ELF-1 (cell line): ENCODE results near the gene CD83.

Experiments used
- DNase-seq: peaks from one replicate; pipeline ENCODE4 v3.0.0-alpha.2; 2016; ENCODE audit warnings: low read depth, low spot score

CD83 gene

DNA sequence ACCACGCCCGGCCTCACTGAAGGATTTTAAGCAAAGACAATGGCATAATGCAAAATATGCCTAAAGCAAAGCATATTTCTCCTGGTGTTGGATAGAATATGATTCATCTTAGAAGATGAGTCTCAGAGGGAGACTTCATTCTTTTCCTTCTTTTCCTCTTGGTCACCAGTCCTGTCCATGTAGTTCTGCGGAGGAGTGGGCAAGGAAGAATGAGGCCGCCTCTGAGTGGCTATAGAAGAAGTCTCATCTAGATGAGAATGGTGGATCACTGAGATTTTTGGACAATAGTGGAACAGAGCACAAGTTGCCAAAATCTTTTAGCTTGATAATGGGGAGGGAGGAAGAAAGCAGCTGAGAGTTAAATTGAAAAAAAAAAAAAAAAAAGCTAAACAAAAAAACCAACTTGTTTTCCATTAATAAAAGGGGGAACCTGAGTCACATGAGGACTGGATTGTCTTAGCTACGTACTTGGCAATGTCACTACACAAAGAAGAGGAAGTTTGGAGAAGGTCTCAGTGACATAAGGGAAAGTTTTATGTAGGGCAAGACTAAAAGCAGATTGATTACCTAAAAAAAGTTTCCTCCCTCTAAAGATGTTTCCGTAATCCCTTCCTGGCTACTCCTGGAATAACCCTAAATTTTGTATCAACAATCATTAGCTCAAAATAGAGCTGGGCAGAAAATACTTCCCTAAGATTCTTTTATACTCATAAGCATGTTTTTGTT, 6.0 kb downstream of the CD83 start:
- no peak for DNase-seq

DNA sequence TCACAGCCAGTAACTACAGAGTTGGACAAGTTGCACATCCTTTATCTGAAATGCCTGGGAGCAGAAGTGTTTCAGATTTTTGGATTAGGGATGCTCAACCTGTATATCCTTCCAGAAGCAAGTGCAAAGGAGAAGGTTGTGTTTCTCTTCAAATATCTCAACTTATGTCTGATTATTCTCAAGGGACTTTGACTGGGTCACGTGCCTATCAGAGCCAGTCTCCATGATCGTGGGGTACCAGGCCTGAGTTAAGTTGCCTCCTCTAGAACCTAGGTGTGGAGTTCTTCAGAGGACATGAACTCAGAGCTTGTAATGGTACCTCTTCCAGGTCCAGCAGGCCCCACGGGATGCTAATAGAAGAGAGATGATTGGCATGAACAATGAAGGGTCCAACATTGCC, 7.8 kb downstream of the CD83 start:
- no peak for DNase-seq

- no peak for DNase-seq
Observed at GRCh38 chr6:14126191-14126590, 8.6 kb downstream of the CD83 start.

DNA sequence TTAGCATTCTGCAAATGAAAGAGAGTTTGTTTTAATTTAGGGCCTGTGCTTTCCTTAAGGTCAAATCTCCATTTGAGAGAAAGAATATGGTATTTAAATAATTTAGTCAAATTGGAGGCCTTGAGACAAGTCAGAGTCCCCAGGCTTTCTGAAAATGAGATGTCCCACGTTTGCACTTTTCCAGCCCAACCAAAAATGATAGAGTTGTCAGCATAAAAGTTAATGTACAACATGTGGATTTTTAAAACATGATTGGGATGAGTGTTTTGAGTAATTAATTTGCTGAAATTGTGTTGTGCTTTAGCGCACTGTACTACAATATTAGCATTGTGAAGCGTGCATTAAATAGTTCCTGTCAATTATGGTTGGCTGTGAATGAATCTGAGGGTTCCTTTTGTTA, 10.0 kb downstream of the CD83 start:
- DNase-seq, result no peak

GRCh38 chr6:14128012-14128411, 10.4 kb downstream of the CD83 start:
- no peak for DNase-seq

- no peak for DNase-seq
Observed at GRCh38 chr6:14128746-14129145, 11.2 kb downstream of the CD83 start.

DNA sequence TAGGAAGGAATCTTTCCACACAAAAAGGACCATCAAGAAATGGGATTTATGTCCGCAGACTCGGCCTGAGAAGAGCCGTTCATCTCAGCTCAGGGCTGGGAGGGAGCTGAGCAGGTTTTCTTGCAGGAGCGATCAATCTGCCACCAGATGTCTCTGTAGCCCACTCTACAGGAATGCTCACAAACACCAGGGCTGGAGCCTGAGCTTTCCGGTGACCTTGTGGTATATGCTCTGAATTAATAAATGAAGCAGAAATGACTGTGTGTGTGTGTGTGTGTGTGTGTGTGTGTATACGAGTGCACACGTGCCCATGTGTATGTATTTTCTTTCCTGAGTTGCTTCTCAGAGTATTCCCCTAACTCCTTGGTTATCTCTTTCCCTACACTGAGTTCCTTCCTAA, 12.0 kb downstream of the CD83 start:
- peak; percentile 48 for DNase-seq

- DNase-seq, result no peak
Observed at GRCh38 chr6:14130435-14131075, 13.0 kb downstream of the CD83 start.

- no peak for DNase-seq
Observed at GRCh38 chr6:14131579-14131978, 14.0 kb downstream of the CD83 start.

- DNase-seq, result no peak
Observed at GRCh38 chr6:14132244-14132920, 14.8 kb downstream of the CD83 start.

- no peak for DNase-seq
Observed at GRCh38 chr6:14132921-14133275, 15.3 kb downstream of the CD83 start.

DNA sequence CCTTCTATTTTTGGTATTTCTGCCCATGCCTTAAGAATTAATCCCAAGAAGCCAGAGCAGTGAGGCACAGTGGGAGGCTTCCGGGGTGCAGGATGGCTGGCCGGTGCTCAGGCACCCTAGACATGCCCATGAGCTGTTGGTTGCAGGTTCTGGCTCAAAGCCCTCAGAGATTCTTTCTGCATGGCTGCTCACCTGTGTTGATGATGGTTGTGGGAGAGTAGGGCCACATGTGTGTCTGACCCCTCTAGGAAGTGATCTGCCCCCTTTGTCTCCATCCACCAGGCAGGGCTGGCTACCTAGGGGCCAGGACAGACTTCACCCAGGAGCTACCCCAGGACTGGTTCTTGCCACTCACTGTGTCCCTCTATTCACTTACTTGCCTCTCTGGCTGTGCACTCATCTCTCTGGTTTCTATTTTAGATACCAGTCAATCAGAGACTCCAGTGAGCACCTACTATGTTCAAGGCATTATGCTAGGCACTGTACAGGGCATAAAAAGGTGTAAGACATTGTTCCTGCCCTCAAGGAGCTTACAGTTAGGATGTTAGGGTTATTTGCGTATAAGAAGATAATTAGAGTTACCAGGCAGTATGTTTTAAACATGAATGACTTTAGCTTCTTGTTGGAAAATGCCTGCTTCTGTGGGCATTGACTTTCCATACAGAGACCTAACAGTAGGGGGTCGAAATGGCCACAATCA, 16.8 kb downstream of the CD83 start:
- no peak for DNase-seq

DNA sequence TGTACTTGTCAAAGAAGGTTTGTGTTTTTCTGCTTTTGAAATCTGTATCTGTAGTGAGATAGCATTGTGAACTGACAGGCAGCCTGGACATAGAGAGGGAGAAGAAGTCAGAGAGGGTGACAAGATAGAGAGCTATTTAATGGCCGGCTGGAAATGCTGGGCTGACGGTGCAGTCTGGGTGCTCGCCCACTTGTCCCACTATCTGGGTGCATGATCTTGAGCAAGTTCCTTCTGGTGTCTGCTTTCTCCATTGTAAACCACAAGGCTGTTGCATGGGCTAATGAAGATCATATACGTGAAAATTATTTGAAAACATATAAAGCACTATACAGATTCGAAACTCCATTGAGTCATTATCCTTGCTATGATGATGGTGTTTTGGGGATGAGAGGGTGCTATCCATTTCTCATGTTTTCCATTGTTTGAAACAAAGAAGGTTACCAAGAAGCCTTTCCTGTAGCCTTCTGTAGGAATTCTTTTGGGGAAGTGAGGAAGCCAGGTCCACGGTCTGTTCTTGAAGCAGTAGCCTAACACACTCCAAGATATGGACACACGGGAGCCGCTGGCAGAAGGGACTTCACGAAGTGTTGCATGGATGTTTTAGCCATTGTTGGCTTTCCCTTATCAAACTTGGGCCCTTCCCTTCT, 18.4 kb downstream of the CD83 start:
- no peak for DNase-seq

DNA sequence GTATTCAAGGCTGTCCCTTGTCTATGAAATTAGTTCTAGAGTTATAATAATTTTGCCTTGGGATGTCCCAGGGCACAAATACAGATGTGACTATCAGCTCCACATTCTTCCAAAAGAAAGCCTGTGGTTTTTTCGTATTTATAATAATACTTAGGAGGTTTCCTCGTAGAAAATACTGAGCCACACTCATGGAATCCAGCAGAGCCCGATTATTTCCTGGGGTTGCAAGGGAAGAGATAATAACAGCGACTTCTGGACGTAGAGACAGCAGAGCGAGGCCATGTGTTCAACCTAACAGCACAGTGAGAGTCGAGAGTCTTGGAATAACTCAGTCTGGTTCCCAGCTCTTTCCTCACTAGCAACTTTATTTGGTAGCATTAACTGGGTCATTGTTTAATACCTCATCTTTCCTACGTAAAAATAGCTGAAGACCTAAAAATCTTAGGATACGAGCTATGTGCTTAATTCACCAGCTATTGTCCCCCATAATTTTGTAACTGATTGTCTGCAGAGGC, 21.2 kb downstream of the CD83 start:
- DNase-seq, result no peak

DNA sequence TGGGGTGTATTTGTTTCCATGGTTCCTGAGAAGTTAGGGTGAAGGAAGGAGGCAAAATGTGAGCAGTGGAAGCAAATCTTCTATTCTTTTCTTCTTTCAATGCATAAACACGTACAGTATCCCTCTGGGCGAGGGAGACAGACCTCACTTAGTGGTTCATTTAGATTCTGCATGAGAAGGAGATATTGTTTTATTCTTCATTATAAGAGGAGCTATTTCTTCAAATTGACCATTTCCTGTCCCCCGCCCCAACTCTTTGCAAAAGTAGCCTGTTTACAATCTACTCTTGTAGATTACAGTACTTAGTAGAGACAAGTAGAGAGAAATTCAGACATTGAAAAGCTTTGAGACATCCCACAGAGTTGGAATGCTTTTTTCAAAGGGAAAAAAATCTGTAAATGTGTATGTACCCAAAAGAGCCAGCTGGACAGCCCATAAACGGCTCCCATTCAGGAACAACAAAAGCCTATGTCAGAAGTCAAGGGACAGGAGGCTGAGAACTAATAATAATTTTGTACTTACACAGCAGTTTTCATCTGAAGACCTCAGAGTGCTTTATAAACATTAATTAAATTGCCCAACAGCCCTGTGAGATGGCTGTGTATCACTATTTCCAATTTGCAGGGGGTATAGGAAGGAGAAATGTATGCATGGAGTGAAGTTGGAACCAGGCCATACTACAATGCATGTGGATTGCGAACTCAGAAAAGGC, 23.9 kb downstream of the CD83 start:
- no peak for DNase-seq

- no peak for DNase-seq
Observed at GRCh38 chr6:14142063-14142450, 24.5 kb downstream of the CD83 start.

DNA sequence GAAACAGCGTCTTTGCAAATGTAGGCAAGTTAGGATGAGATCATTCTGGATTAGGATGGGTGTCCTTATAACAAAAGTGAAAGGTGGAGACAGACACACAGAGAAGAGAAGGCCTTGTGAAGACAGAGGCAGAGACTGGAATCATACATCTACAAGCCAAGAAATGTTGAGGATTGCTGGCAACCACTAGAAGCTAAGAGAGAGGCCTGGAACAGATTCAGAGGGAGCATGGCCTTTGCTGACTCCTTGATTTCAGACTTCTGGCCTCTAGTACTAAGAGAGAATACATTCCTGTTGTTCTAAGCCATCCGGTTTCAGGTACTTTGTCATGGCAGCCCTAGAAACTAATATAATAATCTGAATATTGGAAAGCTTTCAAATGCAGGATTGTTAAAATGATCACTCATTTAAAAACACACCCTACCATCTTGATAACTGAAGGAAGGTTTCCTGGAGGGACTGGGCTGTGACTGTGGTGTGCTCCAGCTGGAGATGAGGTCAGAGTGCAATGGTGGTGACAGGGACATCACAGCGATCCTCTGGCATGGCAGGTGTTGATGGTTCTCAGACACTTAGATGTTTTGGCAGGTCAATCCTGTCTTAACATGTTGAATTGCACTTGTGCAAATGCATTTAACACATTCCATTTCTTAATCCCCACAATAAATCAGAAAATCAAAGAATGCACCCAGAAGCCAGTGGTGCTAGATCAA, 25.1 kb downstream of the CD83 start:
- no peak for DNase-seq

GRCh38 chr6:14143305-14143704, 25.7 kb downstream of the CD83 start:
- DNase-seq, result no peak

DNA sequence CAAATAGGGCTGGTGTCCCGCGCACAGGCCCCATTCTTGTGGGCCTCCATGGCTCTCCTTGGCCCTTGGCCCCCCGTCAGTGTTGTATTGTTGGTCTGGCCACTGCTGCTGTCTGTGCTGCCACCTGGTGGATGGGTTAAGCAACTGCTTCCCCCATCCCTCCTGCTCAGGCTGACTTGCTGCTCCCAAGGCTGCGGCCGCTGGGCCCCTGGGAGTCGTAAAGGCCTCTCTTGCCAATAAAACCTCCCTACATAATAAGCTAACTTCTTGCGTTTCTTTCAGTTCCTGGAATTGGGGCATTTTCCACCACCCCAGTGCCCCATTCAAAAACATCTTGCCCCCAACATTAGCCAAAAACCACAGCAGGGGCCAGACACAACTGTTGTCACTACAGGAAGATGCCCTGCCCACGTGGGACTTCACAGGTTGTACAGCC, 27.1 kb downstream of the CD83 start:
- DNase-seq, result peak; percentile 90

- DNase-seq, result no peak
Observed at GRCh38 chr6:14146506-14147096, 29.0 kb downstream of the CD83 start.
